ENCODE results near the gene LACRT. TPM values are rescaled to one million over a fixed set of nuclear protein-coding genes. Genes with fewer than 3 reads are reported as not detected.

The LACRT gene
- total RNA-seq, 2 experiments from 2014 or later = not detected

DNA sequence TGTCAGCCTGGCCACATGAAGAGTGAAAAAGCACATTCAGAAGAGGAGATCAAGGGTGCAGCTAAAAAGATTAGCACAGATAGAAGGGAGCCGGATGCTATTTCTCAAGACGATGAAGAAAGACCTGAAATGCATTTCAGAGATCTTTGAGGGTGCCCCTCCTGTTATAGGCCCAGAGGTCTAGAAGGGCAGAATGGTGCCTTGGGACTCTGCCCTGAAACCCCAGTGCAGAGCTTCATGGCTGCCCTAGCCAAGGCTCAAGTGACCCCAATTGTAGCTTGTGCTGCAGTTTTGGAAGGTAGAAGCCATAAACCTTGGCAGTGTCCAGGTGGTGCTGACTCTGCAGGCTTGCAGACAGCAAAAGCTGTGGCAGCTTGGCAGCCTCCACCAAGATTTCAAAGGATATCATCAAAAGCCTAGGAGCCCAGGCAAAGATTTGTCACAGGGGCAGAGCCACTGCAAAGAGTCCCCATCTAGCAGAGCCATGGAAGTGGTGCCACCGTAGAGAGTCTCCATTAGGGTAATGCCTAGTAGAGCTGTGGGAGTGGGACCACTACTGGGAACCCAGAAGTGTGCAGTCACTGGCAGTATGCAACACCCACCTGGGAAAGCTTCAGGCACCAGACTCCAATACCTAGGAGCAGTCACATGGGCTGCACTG lies 6.4 kb downstream of the LACRT start:
- ChIA-PET POLR2A (no interaction called here), CTCF (no interaction called here)
- DNase-seq (no peak), ATAC-seq (ENCODE audit: poor library complexity) (no peak)
- H3K27me3 Mint-ChIP-seq = peaks cover 84% of the 10 kb centered on the region
- Histone ChIP-seq H3K36me3 (ENCODE audit: insufficient read depth, low read length) (no peaks in the 10 kb centered on the region), H3K9me3 (ENCODE audit: control insufficient read depth in 1 of 2, insufficient read depth in 1 of 2, low read length in 2 of 2) (peaks cover 5 to 9% of the 10 kb centered on the region in 2 experiments), H3K4me1 (ENCODE audit: insufficient read depth, low read length) (no peaks in the 10 kb centered on the region), H3K4me3 (ENCODE audit: low read length) (no peak overlapping the region), H3K27me3 (ENCODE audit: control insufficient read depth in 1 of 2, insufficient read depth in 2 of 2, low read length in 2 of 2) (peaks cover 17 to 21% of the 10 kb centered on the region in 2 experiments), H3K27ac (ENCODE audit: low read depth in 1 of 2, low read length in 2 of 2) (no peak overlapping the region)
- H3K4me1 Mint-ChIP-seq (ENCODE audit: low read depth) = no peaks in the 10 kb centered on the region
- no peak overlapping the region for H3K4me3 Mint-ChIP-seq
- intact Hi-C loops (cut with DNase I, micrococcal nuclease) = no loop called here
- H3K27ac Mint-ChIP-seq = no peak overlapping the region
- no peaks in the 10 kb centered on the region for H3K36me3 Mint-ChIP-seq (ENCODE audit: low read depth)
- no peaks in the 10 kb centered on the region for H3K9me3 Mint-ChIP-seq
- TF ChIP-seq, protein P1, sequence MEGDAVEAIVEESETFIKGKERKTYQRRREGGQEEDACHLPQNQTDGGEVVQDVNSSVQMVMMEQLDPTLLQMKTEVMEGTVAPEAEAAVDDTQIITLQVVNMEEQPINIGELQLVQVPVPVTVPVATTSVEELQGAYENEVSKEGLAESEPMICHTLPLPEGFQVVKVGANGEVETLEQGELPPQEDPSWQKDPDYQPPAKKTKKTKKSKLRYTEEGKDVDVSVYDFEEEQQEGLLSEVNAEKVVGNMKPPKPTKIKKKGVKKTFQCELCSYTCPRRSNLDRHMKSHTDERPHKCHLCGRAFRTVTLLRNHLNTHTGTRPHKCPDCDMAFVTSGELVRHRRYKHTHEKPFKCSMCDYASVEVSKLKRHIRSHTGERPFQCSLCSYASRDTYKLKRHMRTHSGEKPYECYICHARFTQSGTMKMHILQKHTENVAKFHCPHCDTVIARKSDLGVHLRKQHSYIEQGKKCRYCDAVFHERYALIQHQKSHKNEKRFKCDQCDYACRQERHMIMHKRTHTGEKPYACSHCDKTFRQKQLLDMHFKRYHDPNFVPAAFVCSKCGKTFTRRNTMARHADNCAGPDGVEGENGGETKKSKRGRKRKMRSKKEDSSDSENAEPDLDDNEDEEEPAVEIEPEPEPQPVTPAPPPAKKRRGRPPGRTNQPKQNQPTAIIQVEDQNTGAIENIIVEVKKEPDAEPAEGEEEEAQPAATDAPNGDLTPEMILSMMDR (IDR thresholded peaks at IDR 0.05) = no peak

DNA sequence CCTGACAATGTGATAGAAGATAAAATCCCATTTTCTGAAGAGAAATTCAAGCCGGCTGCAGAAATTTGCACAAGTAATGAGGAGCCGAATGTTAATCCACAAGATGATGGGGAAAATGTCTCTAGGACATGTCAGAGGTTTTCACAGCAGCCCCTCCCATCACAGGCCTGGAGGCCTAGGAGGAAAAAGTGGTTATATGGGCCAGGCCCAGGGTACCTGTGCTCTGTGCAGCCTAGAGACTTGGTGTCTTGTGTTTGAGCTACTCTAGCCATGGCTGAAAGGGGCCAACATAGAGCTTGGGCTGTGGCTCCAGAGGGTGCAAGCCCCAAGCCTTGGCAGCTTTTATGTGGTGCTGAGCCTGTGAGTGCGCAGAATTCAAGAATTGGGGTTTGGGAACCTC lies 7.4 kb downstream of the LACRT start:
- H3K27me3 Mint-ChIP-seq = peaks cover 86% of the 10 kb centered on the region
- POLR2A ChIA-PET = no interaction called here
- H3K4me3 Mint-ChIP-seq = no peak overlapping the region
- ATAC-seq (ENCODE audit: poor library complexity) (no peak), DNase-seq (no peak)
- Histone ChIP-seq H3K27ac (ENCODE audit: low read depth in 1 of 2, low read length in 2 of 2) (no peak overlapping the region), H3K9me3 (ENCODE audit: control insufficient read depth in 1 of 2, insufficient read depth in 1 of 2, low read length in 2 of 2) (peaks cover 5 to 9% of the 10 kb centered on the region in 2 experiments), H3K4me1 (ENCODE audit: insufficient read depth, low read length) (no peaks in the 10 kb centered on the region), H3K4me3 (ENCODE audit: low read length) (no peak overlapping the region), H3K27me3 (ENCODE audit: control insufficient read depth in 1 of 2, insufficient read depth in 2 of 2, low read length in 2 of 2) (peaks cover 20 to 24% of the 10 kb centered on the region in 2 experiments), H3K36me3 (ENCODE audit: insufficient read depth, low read length) (no peaks in the 10 kb centered on the region)
- no peaks in the 10 kb centered on the region for H3K4me1 Mint-ChIP-seq (ENCODE audit: low read depth)
- H3K36me3 Mint-ChIP-seq (ENCODE audit: low read depth) = no peaks in the 10 kb centered on the region
- no peak overlapping the region for H3K27ac Mint-ChIP-seq
- CTCF ChIA-PET = no interaction called here
- intact Hi-C loops (cut with DNase I, micrococcal nuclease) = no loop called here
- TF ChIP-seq, protein P1 (IDR thresholded peaks at IDR 0.05) = no peak
- no peaks in the 10 kb centered on the region for H3K9me3 Mint-ChIP-seq

DNA sequence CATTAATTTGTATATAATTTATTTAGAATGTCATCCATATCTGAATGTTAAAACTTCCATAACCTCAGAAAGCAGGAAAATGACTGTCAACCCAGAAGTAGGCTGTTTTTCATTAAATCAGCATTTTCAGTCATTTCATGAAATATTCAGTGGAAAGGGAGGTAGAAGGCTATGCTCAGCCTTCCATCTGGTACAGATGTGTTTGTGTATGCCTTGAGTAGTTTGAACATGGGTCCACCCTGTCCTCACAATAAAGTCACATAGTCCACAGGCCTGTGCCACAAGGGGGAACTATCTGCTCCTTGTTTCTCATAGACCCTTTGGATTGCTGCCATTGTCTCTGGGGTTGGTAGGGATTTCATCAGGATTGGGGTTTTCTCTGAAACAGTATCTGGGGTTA lies 9.1 kb downstream of the LACRT start:
- intact Hi-C loops (cut with DNase I, micrococcal nuclease) = no loop called here
- H3K27ac Mint-ChIP-seq = no peak overlapping the region
- H3K9me3 Mint-ChIP-seq = no peaks in the 10 kb centered on the region
- ChIA-PET CTCF (no interaction called here), POLR2A (no interaction called here)
- H3K27ac ChIP-seq (ENCODE audit: low read depth in 1 of 2, low read length in 2 of 2) = no peak overlapping the region
- no peaks in the 10 kb centered on the region for H3K4me1 ChIP-seq (ENCODE audit: insufficient read depth, low read length)
- peaks cover 94% of the 10 kb centered on the region for H3K27me3 Mint-ChIP-seq
- no peaks in the 10 kb centered on the region for H3K4me1 Mint-ChIP-seq (ENCODE audit: low read depth)
- no peaks in the 10 kb centered on the region for H3K36me3 Mint-ChIP-seq (ENCODE audit: low read depth)
- H3K4me3 ChIP-seq (ENCODE audit: low read length) = no peak overlapping the region
- H3K36me3 ChIP-seq (ENCODE audit: insufficient read depth, low read length) = no peaks in the 10 kb centered on the region
- TF ChIP-seq, protein P1 (IDR thresholded peaks at IDR 0.05) = no peak
- H3K4me3 Mint-ChIP-seq = no peak overlapping the region
- peaks cover 17 to 29% of the 10 kb centered on the region in 2 experiments for H3K27me3 ChIP-seq (ENCODE audit: control insufficient read depth in 1 of 2, insufficient read depth in 2 of 2, low read length in 2 of 2)
- no peak for ATAC-seq (ENCODE audit: poor library complexity)
- DNase-seq = no peak
- peaks cover 5 to 9% of the 10 kb centered on the region in 2 experiments for H3K9me3 ChIP-seq (ENCODE audit: control insufficient read depth in 1 of 2, insufficient read depth in 1 of 2, low read length in 2 of 2)

All from CD4-positive, alpha-beta T cell (primary cell).